IPS-NIHi11 (cell line): ENCODE results near the gene ADGRG2.
"Not testable (repeated sequence)": the region's sequence is repeated elsewhere in the genome, so short reads cannot be mapped to it uniquely, and the experiment has no call there.

Experiments used
- DNase-seq: peaks from one replicate; pipeline ENCODE4 v3.0.0; 2012; ENCODE audit warnings: mixed read lengths, low spot score

Gene ADGRG2

DNA sequence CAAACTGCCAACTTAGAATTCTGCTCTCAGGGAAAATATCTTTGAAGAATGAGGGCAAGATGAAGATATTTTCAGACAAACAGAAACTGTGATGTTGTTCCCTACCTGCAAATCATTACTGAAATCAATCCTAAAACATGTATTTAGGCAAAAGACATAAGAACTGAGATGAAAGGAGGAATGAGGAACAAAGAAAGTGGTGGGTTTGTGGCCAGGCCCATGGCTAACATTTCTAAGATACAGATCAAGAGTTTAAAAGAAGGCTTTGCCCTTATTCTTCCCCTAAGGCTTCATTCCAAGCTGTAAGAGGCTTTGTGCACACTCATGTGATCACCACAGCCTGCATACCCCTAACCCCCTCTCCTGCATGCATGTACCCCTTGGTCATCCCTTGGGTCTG is 46.5 kb downstream of the ADGRG2 start:
- no peak for DNase-seq

GRCh38 chrX:19072372-19072771 is 49.9 kb downstream of the ADGRG2 start:
- DNase-seq = no peak

GRCh38 chrX:19070555-19070994 is 51.7 kb downstream of the ADGRG2 start:
- no peak for DNase-seq

- not testable (repeated sequence) for DNase-seq
These were observed 55.3 kb downstream of the ADGRG2 start for GRCh38 chrX:19066987-19067386.

DNA sequence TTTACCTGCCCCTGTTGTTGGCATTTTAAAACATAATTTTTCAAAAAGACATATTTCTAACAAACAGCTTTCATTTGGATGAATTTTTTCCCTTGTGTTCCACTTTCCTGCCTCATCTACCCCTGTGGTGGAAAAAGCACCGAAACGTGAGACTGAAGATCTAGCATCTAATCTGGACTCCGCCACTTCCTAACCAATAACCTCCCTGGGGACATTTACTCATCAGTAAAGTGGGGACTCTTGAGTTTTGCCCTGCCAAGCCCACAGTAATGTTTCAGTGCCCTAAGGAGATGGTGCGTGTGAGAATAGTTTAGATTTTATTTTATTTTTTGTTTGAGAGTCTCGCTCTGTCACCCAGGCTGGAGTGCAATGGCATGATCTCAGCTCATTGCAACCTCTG is 56.7 kb downstream of the ADGRG2 start:
- DNase-seq = no peak

- no peak for DNase-seq
These were observed 58.1 kb downstream of the ADGRG2 start for GRCh38 chrX:19064175-19064574.

- no peak for DNase-seq
These were observed 59.2 kb downstream of the ADGRG2 start for GRCh38 chrX:19063030-19063429.

DNA sequence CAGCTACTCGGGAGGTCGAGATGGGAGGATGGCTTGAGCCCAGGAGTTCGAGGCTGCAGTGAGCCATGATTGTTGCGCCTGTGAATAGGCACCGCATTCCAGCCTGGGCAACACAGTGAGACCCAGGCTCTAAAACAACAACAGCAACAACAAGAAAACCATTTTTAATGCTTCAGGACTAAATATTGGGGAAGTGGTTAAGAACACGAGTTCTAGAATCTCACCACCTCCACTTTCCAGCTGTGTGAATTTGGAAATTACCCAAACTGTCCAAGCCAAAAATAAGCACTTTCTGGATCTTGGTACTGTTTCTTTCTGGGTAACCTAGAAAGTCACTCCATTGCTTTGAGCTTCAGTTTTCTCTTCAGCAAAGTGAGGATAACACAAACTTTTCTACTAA is 63.2 kb downstream of the ADGRG2 start:
- no peak for DNase-seq

DNA sequence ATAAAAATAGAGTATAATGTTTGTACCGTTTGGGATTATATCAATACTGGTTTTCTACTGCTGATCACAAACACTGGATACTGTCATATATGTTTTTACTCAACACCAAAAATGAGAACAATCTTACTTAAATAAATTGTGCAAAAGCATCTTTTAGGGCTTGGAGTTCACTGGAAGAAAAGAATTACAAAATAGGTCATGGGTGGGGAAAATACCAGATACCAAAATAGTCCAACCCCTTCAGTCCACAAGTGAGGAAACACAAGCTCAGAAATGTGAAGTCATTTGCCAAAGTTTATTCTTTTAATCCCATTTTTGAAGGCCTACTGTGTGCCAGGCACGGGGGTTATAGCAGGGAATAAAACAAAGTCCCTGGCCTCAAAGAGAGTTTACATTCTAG is 64.4 kb downstream of the ADGRG2 start:
- DNase-seq = no peak

DNA sequence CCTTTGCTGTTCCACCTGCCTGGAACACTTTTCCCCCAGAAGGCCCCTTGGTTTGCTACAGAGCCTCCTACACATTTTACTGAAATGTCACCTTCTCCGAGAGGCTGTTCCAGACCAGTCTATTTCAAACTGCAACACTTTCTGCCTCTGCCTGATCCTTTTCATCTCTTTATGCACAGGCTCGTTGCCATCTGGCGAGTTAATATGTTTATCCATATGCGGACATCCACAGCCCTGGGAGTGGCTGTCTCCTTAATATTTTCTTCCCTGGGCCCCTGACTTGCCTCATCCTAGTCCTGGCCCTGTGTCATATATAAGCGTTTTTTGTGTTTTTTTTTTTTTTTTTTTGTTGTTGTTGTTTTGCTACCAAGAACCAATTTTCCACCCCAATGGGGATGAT is 73.2 kb downstream of the ADGRG2 start:
- DNase-seq = no peak

GRCh38 chrX:19046343-19047215 is 75.7 kb downstream of the ADGRG2 start:
- DNase-seq = no peak

- DNase-seq = no peak
These were observed 81.9 kb downstream of the ADGRG2 start for GRCh38 chrX:19040373-19040772.

GRCh38 chrX:19034025-19034424 is 88.2 kb downstream of the ADGRG2 start:
- no peak for DNase-seq

DNA sequence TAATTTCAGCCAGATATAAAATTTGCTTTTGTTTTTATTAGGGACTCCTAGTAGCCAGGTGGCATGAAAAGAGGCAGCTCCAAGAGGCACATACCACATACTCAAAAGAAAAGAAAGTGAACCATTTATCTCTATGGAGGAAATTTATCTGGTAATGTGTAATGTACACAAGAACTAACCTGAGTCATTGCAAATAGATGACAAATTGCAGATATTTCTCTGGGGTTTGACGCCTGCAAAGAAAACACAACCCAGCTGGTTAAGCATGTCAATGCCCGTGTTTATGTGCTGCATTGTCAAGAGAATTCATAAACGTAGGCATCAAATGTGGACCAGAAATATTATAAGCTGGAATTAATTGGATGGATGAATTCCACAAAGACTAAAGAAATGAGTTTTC is 91.5 kb downstream of the ADGRG2 start:
- no peak for DNase-seq

DNA sequence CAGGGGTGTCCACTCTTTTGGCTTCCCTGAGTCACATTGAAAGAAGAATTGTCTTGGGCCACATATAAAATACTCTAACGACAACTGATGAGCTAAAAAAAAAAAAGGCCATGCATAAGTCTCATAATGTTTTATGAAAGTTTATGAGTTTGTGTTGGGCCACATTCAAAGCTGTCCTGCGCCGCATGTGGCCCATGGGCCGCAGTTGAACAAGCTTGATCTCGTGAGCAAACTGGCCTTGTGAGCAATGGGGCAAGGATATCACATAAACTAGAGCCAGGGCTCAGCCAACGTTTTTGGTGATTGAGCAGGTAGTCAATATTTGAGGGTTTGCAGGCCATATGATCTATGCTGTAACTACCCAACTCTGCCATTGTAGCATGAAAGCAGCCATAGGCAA is 93.7 kb downstream of the ADGRG2 start:
- DNase-seq = no peak

- no peak for DNase-seq
These were observed 97.9 kb downstream of the ADGRG2 start for GRCh38 chrX:19024366-19024765.

- no peak for DNase-seq
These were observed 102.3 kb downstream of the ADGRG2 start for GRCh38 chrX:19019996-19020395.

DNA sequence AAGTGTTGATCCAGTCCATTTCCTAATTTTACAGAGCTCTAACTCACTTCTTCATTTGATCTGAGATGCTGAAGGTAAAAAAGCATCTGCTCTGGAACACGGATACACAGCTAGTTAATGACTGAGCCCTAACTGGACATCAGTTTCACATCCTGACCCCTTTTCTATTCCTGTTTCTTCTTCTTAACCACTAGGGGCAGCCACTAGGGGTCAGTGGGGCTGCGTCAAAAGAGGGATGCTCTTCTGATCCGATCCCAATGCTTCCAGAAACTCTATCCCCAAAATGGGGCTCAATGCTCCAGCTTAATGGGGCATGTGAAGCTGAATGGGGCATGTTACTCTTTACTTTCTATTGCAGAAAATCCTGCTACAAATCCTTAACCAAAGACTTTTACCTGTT is 105.0 kb downstream of the ADGRG2 start:
- DNase-seq = peak; percentile 49

DNA sequence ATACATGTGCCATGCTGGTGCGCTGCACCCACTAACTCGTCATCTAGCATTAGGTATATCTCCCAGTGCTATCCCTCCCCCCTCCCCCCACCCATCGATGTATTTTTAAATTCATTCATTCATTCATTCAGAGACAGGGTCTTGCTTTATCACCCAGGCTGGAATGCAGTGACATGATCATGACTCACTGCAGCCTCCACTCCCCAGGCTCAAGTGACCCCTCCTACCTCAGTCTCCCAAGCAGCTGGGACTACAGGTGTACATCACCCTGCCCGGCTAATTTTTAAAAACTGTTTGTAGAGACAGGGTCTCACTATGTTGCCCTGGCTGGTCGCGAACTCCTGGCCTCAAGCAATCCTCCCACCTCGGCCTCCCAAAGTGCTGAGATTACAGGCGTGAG is 105.7 kb downstream of the ADGRG2 start:
- DNase-seq = not testable (repeated sequence)

GRCh38 chrX:19007868-19008267 is 114.4 kb downstream of the ADGRG2 start:
- DNase-seq = no peak

- no peak for DNase-seq
These were observed 115.3 kb downstream of the ADGRG2 start for GRCh38 chrX:19007011-19007410.

- no peak for DNase-seq
These were observed 116.4 kb downstream of the ADGRG2 start for GRCh38 chrX:19005909-19006308.

- DNase-seq = no peak
These were observed 118.5 kb downstream of the ADGRG2 start for GRCh38 chrX:19003756-19004155.

DNA sequence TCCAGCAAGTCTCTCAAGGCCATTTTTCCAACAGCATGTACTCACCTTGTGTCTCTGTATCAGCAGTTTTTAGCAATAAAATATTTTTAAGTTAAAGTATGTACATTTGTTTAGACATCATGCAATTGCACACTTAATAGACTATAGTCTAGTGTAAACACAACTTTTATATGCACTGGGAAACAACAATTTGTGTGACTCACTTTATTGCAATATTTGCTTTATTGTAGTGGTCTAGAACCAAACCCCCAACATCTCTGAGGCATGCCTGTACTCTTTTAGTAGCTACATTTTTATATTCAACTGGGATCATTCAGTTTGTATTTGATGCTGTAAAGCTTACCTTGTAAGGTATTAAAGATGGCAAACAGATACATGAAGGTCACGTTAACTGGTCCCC is 123.6 kb downstream of the ADGRG2 start:
- no peak for DNase-seq
